Endothelial cell of umbilical vein (primary cell): Measurements from ENCODE around the gene TAS1R2. TPM values are rescaled to one million over a fixed set of nuclear protein-coding genes. Genes with fewer than 3 reads are reported as not detected.

Experiments used
- BruUV-seq: library from RNA; stranded (reverse); fragments of 400-500 nt; replicated peaks from 2 replicates; lab custom pipeline; 2021; lab: Mats Ljungman, UMichigan
- CTCF ChIA-PET: fragments of 300-600, 350-600 bp; sonication (Branson Sonifier 250); formaldehyde crosslinking; loops from one replicate; lab custom pipeline; 2021; ENCODE audit warnings: antibody characterized with exemption, inconsistent platforms; lab: Charles Lee
- POLR2A ChIA-PET: fragments of 300-600, 350-600 bp; sonication (Branson Sonifier 250); formaldehyde crosslinking; loops from one replicate; lab custom pipeline; 2021; ENCODE audit warnings: antibody characterized with exemption, inconsistent platforms; lab: Charles Lee
- DNase-seq: peaks from one replicate; pipeline ENCODE4 v3.0.0-alpha.2; 2011; ENCODE audit warnings: low read depth, low spot score
- FAIRE-seq: peaks from 2 replicates; lab custom pipeline; 2011; peaks lifted over from hg19 to GRCh38; lab: Jason Lieb, UNC
- H2AFZ ChIP-seq: 2 replicates; pipeline ENCODE4 v1.6.0; 2012; ENCODE audit warnings: low read depth, low read length, control low read depth, inconsistent platforms
- H3K27ac ChIP-seq: 2 replicates; pipeline ENCODE4 v1.5.1; 2011; ENCODE audit warnings: low read depth, mild to moderate bottlenecking, control low read depth, low read length, moderate library complexity; ENCODE audit not compliant: insufficient read depth
- H3K27me3 ChIP-seq, 2 experiments: 2 replicates each; pipeline versions ENCODE4 v1.6.0 to v1.6.1; 2011; ENCODE audit warnings: low read length in 2 of 2, mixed read lengths in 1 of 2; ENCODE audit not compliant: control insufficient read depth in 2 of 2, insufficient read depth in 2 of 2
- H3K36me3 ChIP-seq, 2 experiments: 2 replicates in 1 of 2; 3 replicates in 1 of 2; pipeline ENCODE4 v1.5.1; 2011; ENCODE audit warnings: low read length in 2 of 2, mild to moderate bottlenecking in 1 of 2, moderate library complexity in 1 of 2; ENCODE audit not compliant: control insufficient read depth in 2 of 2, insufficient read depth in 2 of 2; ENCODE audit errors: extremely low read depth in 1 of 2
- H3K4me1 ChIP-seq: 3 replicates; pipeline ENCODE4 v1.5.1; 2011; ENCODE audit warnings: mild to moderate bottlenecking, low read length; ENCODE audit not compliant: control insufficient read depth, insufficient read depth; ENCODE audit errors: extremely low read depth
- H3K4me2 ChIP-seq: 2 replicates; pipeline ENCODE4 v1.6.1; 2011; ENCODE audit warnings: low read length, control low read depth, mixed read lengths; ENCODE audit not compliant: insufficient read depth
- H3K4me3 ChIP-seq, 3 experiments: fragments of 200-600 bp in 1 of 3; sonication (generic), shearing (Covaris generic) in 1 of 3; replicated peaks in 1 of 3; 2 replicates each; pipeline ENCODE4 v1.5.1; 2011 to 2016; ENCODE audit warnings: control low read depth in 3 of 3, low read length in 3 of 3, mild to moderate bottlenecking in 2 of 3, inconsistent platforms in 1 of 3, low read depth in 1 of 3, moderate library complexity in 1 of 3; ENCODE audit not compliant: insufficient read depth in 1 of 3
- H3K79me2 ChIP-seq: 2 replicates; pipeline ENCODE4 v1.6.0; 2012; ENCODE audit warnings: low read length, inconsistent platforms; ENCODE audit not compliant: control insufficient read depth, insufficient read depth
- H3K9ac ChIP-seq: replicated peaks from 2 replicates; pipeline ENCODE3; 2011; ENCODE audit warnings: low read length, control low read depth; ENCODE audit not compliant: insufficient read depth; ENCODE audit errors: extremely low read depth
- H3K9me1 ChIP-seq: replicated peaks from 3 replicates; pipeline ENCODE4 v1.6.0; 2011; ENCODE audit warnings: mild to moderate bottlenecking, low read length; ENCODE audit not compliant: control insufficient read depth, insufficient read depth; ENCODE audit errors: extremely low read depth
- H3K9me3 ChIP-seq: replicated peaks from 2 replicates; pipeline ENCODE4 v1.5.1; 2012; ENCODE audit warnings: low read length, inconsistent platforms; ENCODE audit not compliant: control insufficient read depth, insufficient read depth
- H4K20me1 ChIP-seq: replicated peaks from 2 replicates; pipeline ENCODE3; 2011; ENCODE audit warnings: mild to moderate bottlenecking, low read length; ENCODE audit not compliant: control insufficient read depth, insufficient read depth; ENCODE audit errors: extremely low read depth
- EZH2 ChIP-seq: IDR thresholded peaks from 2 replicates; pipeline ENCODE4 v1.6.1; 2012; ENCODE audit warnings: borderline replicate concordance, low read depth, mild to moderate bottlenecking, moderate library complexity, low read length, inconsistent platforms; ENCODE audit not compliant: severe bottlenecking
- FOS ChIP-seq: IDR thresholded peaks from 2 replicates; pipeline ENCODE4 v1.6.1; 2011; ENCODE audit warnings: mild to moderate bottlenecking, low read length, moderate library complexity, borderline replicate concordance; ENCODE audit not compliant: insufficient read depth
- GATA2 ChIP-seq: IDR thresholded peaks from 2 replicates; pipeline ENCODE4 v1.7.0; 2011; ENCODE audit warnings: low read depth, mild to moderate bottlenecking, moderate library complexity, mixed read lengths, low read length; ENCODE audit not compliant: insufficient read length, insufficient read depth
- JUN ChIP-seq: IDR thresholded peaks from 2 replicates; pipeline ENCODE4 v1.6.1; 2011; ENCODE audit warnings: borderline replicate concordance, low read depth; ENCODE audit not compliant: insufficient read length, insufficient read depth
- MAX ChIP-seq: IDR thresholded peaks from 2 replicates; pipeline ENCODE4 v1.6.1; 2011; ENCODE audit not compliant: insufficient read depth, insufficient read length
- MYC ChIP-seq: IDR thresholded peaks from one replicate; pipeline ENCODE4 v1.6.1; 2011; ENCODE audit warnings: mild to moderate bottlenecking, low read depth, low read length
- POLR2A ChIP-seq: IDR thresholded peaks from 2 replicates; pipeline ENCODE4 v1.6.1; 2012; ENCODE audit warnings: low read depth, mild to moderate bottlenecking, control low read depth, low read length
- POLR2AphosphoS5 ChIP-seq: IDR thresholded peaks from 2 replicates; pipeline ENCODE4 v1.6.1; 2012; ENCODE audit warnings: low read depth, mild to moderate bottlenecking, control low read depth, low read length, moderate library complexity; ENCODE audit not compliant: insufficient read depth
- dilution Hi-C: fragments of 300-500 bp; cut with MboI; formaldehyde crosslinking; loops from one replicate; pipeline ENCODE4 v1.15.0; 2019; ENCODE audit warnings: low sequenced_read_pairs; ENCODE audit not compliant: extremely low pct_ligation_motif_present
- intact Hi-C: fragments of 100-400 bp; cut with micrococcal nuclease; formaldehyde crosslinking; loops from one replicate; pipeline ENCODE4 v1.10.0; 2022
- polyA plus RNA-seq, 4 experiments: library from polyadenylated mRNA; depleted of rRNA in 3 of 4; stranded (reverse) in 3 of 4; unstranded in 1 of 4; fragments of >200 nt; gene quantifications; 2 replicates each; pipeline versions ENCODE4 v1.2.1 to v1.2.3, GENCODE V29; 2011 to 2012; ENCODE audit warnings: missing spikeins in 1 of 4
- total RNA-seq: library from RNA; stranded (reverse); gene quantifications from 2 replicates; pipeline ENCODE4 v1.2.3, GENCODE V29; 2021
- TF ChIP-seq, protein P1 (sequence below), 2 donors: IDR thresholded peaks; 1 replicate in 1 of 2; 2 replicates in 1 of 2; pipeline ENCODE4 v1.5.1; 2011; ENCODE audit warnings: low read length in 2 of 2, mild to moderate bottlenecking in 2 of 2, moderate library complexity in 2 of 2, control low read depth in 1 of 2, inconsistent platforms in 1 of 2, low read depth in 1 of 2; ENCODE audit not compliant: insufficient read depth in 1 of 2; ENCODE audit errors: extremely low read depth in 1 of 2

TAS1R2 gene
- total and polyA plus RNA-seq, 2 donors (not counting 3 experiments of a cell fraction or from before 2014, with no cell fraction given) = not detected

- peak within 1 kb of the TSS; percentile 89 for H3K9ac ChIP-seq
- intact Hi-C loops (loop anchor here (1.0 to 10.0 kb wide), 4 partner anchors 24 to 1670 kb away; partner anchors contain the start of gene UBR4), dilution Hi-C loops (no loop called here)
- no peaks in the 10 kb centered on the region for H3K36me3 ChIP-seq
- peak within 1 kb of the TSS; percentile 94 for H2AFZ ChIP-seq
- no peaks in the 10 kb centered on the region for H3K9me3 ChIP-seq
- H3K79me2 ChIP-seq = no peaks in the 10 kb centered on the region
- peak within 1 kb of the TSS; percentile 64 for H3K4me2 ChIP-seq
- H4K20me1 ChIP-seq = no peaks in the 10 kb centered on the region
- peak; percentile 98 for DNase-seq
- no TSS peak for BruUV-seq
- H3K27me3 ChIP-seq = no peaks in the 10 kb centered on the region
- H3K27ac ChIP-seq = peak within 1 kb of the TSS; percentile 88
- H3K4me1 ChIP-seq = peaks cover 22% of the 10 kb centered on the region
- POLR2A ChIA-PET = interaction anchor here (0.7 to 1.5 kb wide), 5 partner anchors 41 to 187 kb away, joined by 3 to 4 read pairs (median 3); no protein-coding TSS in a partner anchor
- H3K4me3 ChIP-seq = peak within 1 kb of the TSS; percentile 82 to 90 (median 83)
- no peaks in the 10 kb centered on the region for H3K9me1 ChIP-seq
- no peak for TF ChIP-seq FOS
- peak; percentile 49 for TF ChIP-seq POLR2A
- TF ChIP-seq MAX = peak; percentile 95
- no peak for TF ChIP-seq MYC
- TF ChIP-seq JUN = no peak
- TF ChIP-seq, protein P1, sequence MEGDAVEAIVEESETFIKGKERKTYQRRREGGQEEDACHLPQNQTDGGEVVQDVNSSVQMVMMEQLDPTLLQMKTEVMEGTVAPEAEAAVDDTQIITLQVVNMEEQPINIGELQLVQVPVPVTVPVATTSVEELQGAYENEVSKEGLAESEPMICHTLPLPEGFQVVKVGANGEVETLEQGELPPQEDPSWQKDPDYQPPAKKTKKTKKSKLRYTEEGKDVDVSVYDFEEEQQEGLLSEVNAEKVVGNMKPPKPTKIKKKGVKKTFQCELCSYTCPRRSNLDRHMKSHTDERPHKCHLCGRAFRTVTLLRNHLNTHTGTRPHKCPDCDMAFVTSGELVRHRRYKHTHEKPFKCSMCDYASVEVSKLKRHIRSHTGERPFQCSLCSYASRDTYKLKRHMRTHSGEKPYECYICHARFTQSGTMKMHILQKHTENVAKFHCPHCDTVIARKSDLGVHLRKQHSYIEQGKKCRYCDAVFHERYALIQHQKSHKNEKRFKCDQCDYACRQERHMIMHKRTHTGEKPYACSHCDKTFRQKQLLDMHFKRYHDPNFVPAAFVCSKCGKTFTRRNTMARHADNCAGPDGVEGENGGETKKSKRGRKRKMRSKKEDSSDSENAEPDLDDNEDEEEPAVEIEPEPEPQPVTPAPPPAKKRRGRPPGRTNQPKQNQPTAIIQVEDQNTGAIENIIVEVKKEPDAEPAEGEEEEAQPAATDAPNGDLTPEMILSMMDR (IDR thresholded peaks at IDR 0.05; ENCODE audit: extremely low read depth in 1 of 2, insufficient read depth in 1 of 2, low read depth in 1 of 2, low read length in 2 of 2) = peak in 1 of 2 donors; percentile 0
- peak; percentile 61 for TF ChIP-seq GATA2
- TF ChIP-seq POLR2AphosphoS5 = peak; percentile 42
- TF ChIP-seq EZH2 = no peak
- CTCF ChIA-PET = interaction anchor here (0.8 to 3.6 kb wide), 15 partner anchors 9 to 305 kb away, joined by 3 to 38 read pairs (median 4); no protein-coding TSS in a partner anchor
- peak; percentile 100 for FAIRE-seq
Measured at GRCh38 chr1:18902523-18903290, 43.2 kb upstream of the TAS1R2 start, which contains the start of gene ALDH4A1. ALDH4A1 (minus strand) TSS chr1:18902555; CDS start chr1:18902523, 32 bp downstream.
